Trophoblast cell (in vitro differentiated cells and primary cell): ENCODE results near the gene PRKAR1B.

Experiments
- DNase-seq, 2 donors: peaks; one replicate each; pipeline ENCODE4 v3.0.0-alpha.2; 2016
- H2AFZ ChIP-seq: 2 replicates; pipeline ENCODE4 v1.6.1; 2013; ENCODE audit warnings: low read length, moderate library complexity, mild to moderate bottlenecking; ENCODE audit not compliant: insufficient read depth, poor library complexity
- H2AK5ac ChIP-seq: 2 replicates; pipeline ENCODE4 v1.6.1; 2013; ENCODE audit warnings: mild to moderate bottlenecking, low read length
- H2BK120ac ChIP-seq: 2 replicates; pipeline ENCODE4 v1.6.1; 2013; ENCODE audit warnings: low read length, mild to moderate bottlenecking, moderate library complexity; ENCODE audit not compliant: insufficient read depth, poor library complexity
- H2BK12ac ChIP-seq: 2 replicates; pipeline ENCODE4 v1.6.1; 2013; ENCODE audit warnings: mild to moderate bottlenecking, low read length, moderate library complexity
- H2BK5ac ChIP-seq: 2 replicates; pipeline ENCODE4 v1.6.1; 2013; ENCODE audit warnings: low read length, low read depth, moderate library complexity, mild to moderate bottlenecking; ENCODE audit not compliant: poor library complexity
- H3K14ac ChIP-seq: 2 replicates; pipeline ENCODE4 v1.6.1; 2013; ENCODE audit warnings: mild to moderate bottlenecking, low read length
- H3K18ac ChIP-seq: 2 replicates; pipeline ENCODE4 v1.6.1; 2013; ENCODE audit warnings: mild to moderate bottlenecking, low read length
- H3K23ac ChIP-seq: 2 replicates; pipeline ENCODE4 v1.6.1; 2013; ENCODE audit warnings: low read length
- H3K27ac ChIP-seq: 2 replicates; pipeline ENCODE4 v1.5.1; 2013; ENCODE audit warnings: low read depth, mild to moderate bottlenecking, inconsistent platforms, low read length, moderate library complexity
- H3K27me3 ChIP-seq: 2 replicates; pipeline ENCODE4 v1.6.1; 2013; ENCODE audit warnings: inconsistent platforms, mild to moderate bottlenecking, low read length, moderate library complexity; ENCODE audit not compliant: insufficient read depth
- H3K36me3 ChIP-seq, 2 experiments: 1 replicate in 1 of 2; 2 replicates in 1 of 2; pipeline ENCODE4 v1.6.1; 2013; ENCODE audit warnings: low read length in 2 of 2, mild to moderate bottlenecking in 2 of 2, moderate library complexity in 1 of 2; ENCODE audit not compliant: insufficient read depth in 2 of 2, control insufficient read depth in 1 of 2
- H3K4ac ChIP-seq: 2 replicates; pipeline ENCODE4 v1.6.1; 2013; ENCODE audit warnings: low read depth, mild to moderate bottlenecking, low read length, moderate library complexity
- H3K4me1 ChIP-seq, 2 experiments: 1 replicate in 1 of 2; 2 replicates in 1 of 2; pipeline ENCODE4 v1.6.1; 2013; ENCODE audit warnings: low read length in 2 of 2, mild to moderate bottlenecking in 2 of 2, moderate library complexity in 1 of 2; ENCODE audit not compliant: insufficient read depth in 2 of 2, control insufficient read depth in 1 of 2
- H3K4me2 ChIP-seq: 2 replicates; pipeline ENCODE4 v1.6.1; 2013; ENCODE audit warnings: inconsistent platforms, mild to moderate bottlenecking, low read length, moderate library complexity
- H3K4me3 ChIP-seq: 2 replicates; pipeline ENCODE4 v1.5.1; 2013; ENCODE audit warnings: mild to moderate bottlenecking, low read depth, low read length, inconsistent platforms
- H3K79me1 ChIP-seq: one replicate; pipeline ENCODE4 v1.6.1; 2013; ENCODE audit warnings: low read length
- H3K79me2 ChIP-seq: 2 replicates; pipeline ENCODE4 v1.6.1; 2013; ENCODE audit warnings: low read length, mild to moderate bottlenecking; ENCODE audit not compliant: control insufficient read depth, insufficient read depth, poor library complexity
- H3K9ac ChIP-seq: 2 replicates; pipeline ENCODE4 v1.6.1; 2013; ENCODE audit warnings: mild to moderate bottlenecking, low read length
- H3K9me3 ChIP-seq: 2 replicates; pipeline ENCODE4 v1.6.1; 2013; ENCODE audit warnings: low read depth, mild to moderate bottlenecking, control low read depth, inconsistent platforms, low read length; ENCODE audit not compliant: insufficient read depth
- H4K12ac ChIP-seq: 2 replicates; pipeline ENCODE4 v1.6.1; 2013; ENCODE audit warnings: low read depth, mild to moderate bottlenecking, low read length, moderate library complexity
- H4K8ac ChIP-seq: 2 replicates; pipeline ENCODE4 v1.6.1; 2013; ENCODE audit warnings: low read depth, mild to moderate bottlenecking, low read length, moderate library complexity
- H4K91ac ChIP-seq: one replicate; pipeline ENCODE4 v1.6.1; 2013; ENCODE audit warnings: low read depth, mild to moderate bottlenecking, low read length, moderate library complexity
- WGBS: extraction: QIAGEN DNeasy Blood & Tissue Kit; methylation state at CpG from one replicate; pipeline ENCODE4 v1.1.7; 2013; ENCODE audit warnings: missing lambda C conversion rate; ENCODE audit not compliant: insufficient read length, insufficient coverage; ENCODE audit errors: extremely low coverage; 5-methylcytosine and 5-hydroxymethylcytosine counted together

The PRKAR1B gene

GRCh38 chr7:505171-505570, 221.9 kb downstream of the PRKAR1B start:
- H3K27me3 ChIP-seq = no peaks in the 10 kb centered on the region
- DNase-seq = no peak
- no peak overlapping the region for H3K23ac ChIP-seq
- H2AK5ac ChIP-seq = no peak overlapping the region
- H3K9ac ChIP-seq = no peak overlapping the region
- H3K9me3 ChIP-seq = peaks cover 5% of the 10 kb centered on the region
- no peak overlapping the region for H4K91ac ChIP-seq
- H3K14ac ChIP-seq = no peak overlapping the region
- H3K79me1 ChIP-seq = peaks cover 7% of the 10 kb centered on the region
- no peak overlapping the region for H2BK12ac ChIP-seq
- no peaks in the 10 kb centered on the region for H3K79me2 ChIP-seq
- H3K18ac ChIP-seq = no peak overlapping the region
- H3K4me1 ChIP-seq = peaks cover 15 to 18% of the 10 kb centered on the region in 2 experiments
- H2BK5ac ChIP-seq = no peak overlapping the region
- no peak overlapping the region for H3K4me2 ChIP-seq
- H2BK120ac ChIP-seq = no peak overlapping the region
- H2AFZ ChIP-seq = no peak overlapping the region
- no CpG with 5 or more reads among the region's 16 CpGs for WGBS
- H4K12ac ChIP-seq = no peak overlapping the region
- H4K8ac ChIP-seq = no peak overlapping the region
- no peak overlapping the region for H3K27ac ChIP-seq
- no peak overlapping the region for H3K4ac ChIP-seq
- no peak overlapping the region for H3K4me3 ChIP-seq
- H3K36me3 ChIP-seq = peaks cover 22 to 23% of the 10 kb centered on the region in 2 experiments

- Histone ChIP-seq H2BK120ac (no peak overlapping the region), H3K27me3 (no peaks in the 10 kb centered on the region), H3K23ac (no peak overlapping the region), H3K27ac (no peak overlapping the region), H3K14ac (peak overlapping the region; percentile 40), H4K91ac (peak overlapping the region; percentile 37), H3K18ac (peak overlapping the region; percentile 49), H3K4me1 (peaks cover 15 to 18% of the 10 kb centered on the region in 2 experiments), H3K9me3 (peaks cover 7% of the 10 kb centered on the region), H3K4me2 (no peak overlapping the region), H3K36me3 (peaks cover 20 to 23% of the 10 kb centered on the region in 2 experiments), H4K12ac (no peak overlapping the region), H3K4ac (peak overlapping the region; percentile 13), H3K9ac (no peak overlapping the region), H2BK12ac (peak overlapping the region; percentile 38), H2BK5ac (no peak overlapping the region), H3K79me1 (peaks cover 7% of the 10 kb centered on the region), H3K4me3 (no peak overlapping the region), H4K8ac (peak overlapping the region; percentile 50), H2AFZ (peak overlapping the region; percentile 23), H2AK5ac (peak overlapping the region; percentile 67), H3K79me2 (no peaks in the 10 kb centered on the region)
- DNase-seq = no peak
- no CpG with 5 or more reads among the region's 34 CpGs for WGBS
Observed at GRCh38 chr7:504221-505111, 222.6 kb downstream of the PRKAR1B start.

GRCh38 chr7:503575-504111, 223.4 kb downstream of the PRKAR1B start:
- Histone ChIP-seq H3K18ac (peak overlapping the region; percentile 19), H3K9me3 (peaks cover 7% of the 10 kb centered on the region), H3K79me2 (no peaks in the 10 kb centered on the region), H3K23ac (no peak overlapping the region), H3K27ac (no peak overlapping the region), H4K91ac (peak overlapping the region; percentile 37), H3K4me3 (no peak overlapping the region), H3K14ac (no peak overlapping the region), H3K27me3 (no peaks in the 10 kb centered on the region), H3K4ac (no peak overlapping the region), H2AFZ (no peak overlapping the region), H4K8ac (peak overlapping the region; percentile 5), H3K4me1 (peaks cover 15 to 18% of the 10 kb centered on the region in 2 experiments), H2AK5ac (no peak overlapping the region), H3K9ac (no peak overlapping the region), H3K4me2 (peak overlapping the region; percentile 7), H3K36me3 (peaks cover 21 to 30% of the 10 kb centered on the region in 2 experiments), H2BK12ac (no peak overlapping the region), H3K79me1 (peaks cover 7% of the 10 kb centered on the region), H4K12ac (no peak overlapping the region), H2BK5ac (no peak overlapping the region), H2BK120ac (no peak overlapping the region)
- DNase-seq = peak; percentile 48 to 49
- WGBS = no CpG with 5 or more reads among the region's 20 CpGs

- H2BK12ac ChIP-seq = peak overlapping the region; percentile 28
Observed at GRCh38 chr7:502296-502695, 224.8 kb downstream of the PRKAR1B start.

More at GRCh38 chr7:502296-502695, 224.8 kb downstream of the PRKAR1B start:
- no peaks in the 10 kb centered on the region for H3K79me2 ChIP-seq
- H3K4ac ChIP-seq = no peak overlapping the region
- no peak overlapping the region for H3K27ac ChIP-seq
- H3K9ac ChIP-seq = no peak overlapping the region
- no peak for DNase-seq
- H2AFZ ChIP-seq = no peak overlapping the region
- H2BK5ac ChIP-seq = no peak overlapping the region
- no peak overlapping the region for H3K4me2 ChIP-seq
- H4K12ac ChIP-seq = no peak overlapping the region
- peaks cover 26 to 35% of the 10 kb centered on the region in 2 experiments for H3K36me3 ChIP-seq
- H4K91ac ChIP-seq = no peak overlapping the region
- H4K8ac ChIP-seq = no peak overlapping the region
- H3K9me3 ChIP-seq = peaks cover 7% of the 10 kb centered on the region
- no peak overlapping the region for H3K23ac ChIP-seq
- no CpG with 5 or more reads among the region's 13 CpGs for WGBS
- no peaks in the 10 kb centered on the region for H3K27me3 ChIP-seq
- H3K4me3 ChIP-seq = no peak overlapping the region
- H3K79me1 ChIP-seq = peaks cover 7% of the 10 kb centered on the region
- H3K14ac ChIP-seq = peak overlapping the region; percentile 22
- H2AK5ac ChIP-seq = peak overlapping the region; percentile 50
- H3K4me1 ChIP-seq = peaks cover 15 to 18% of the 10 kb centered on the region in 2 experiments
- H2BK120ac ChIP-seq = no peak overlapping the region
- no peak overlapping the region for H3K18ac ChIP-seq
